Measurements from ENCODE around the gene KLKB1.
"Not testable (repeated sequence)": the region's sequence is repeated elsewhere in the genome, so short reads cannot be mapped to it uniquely, and the experiment has no call there.

KLKB1 gene

GRCh38 chr4:186227744-186228513, 622 bp downstream of the KLKB1 start:
- peak; percentile 60 for DNase-seq (ENCODE audit: low spot score)

- no peak for DNase-seq (ENCODE audit: low spot score)
These were observed 1.2 kb downstream of the KLKB1 start for GRCh38 chr4:186228514-186228894.

DNA sequence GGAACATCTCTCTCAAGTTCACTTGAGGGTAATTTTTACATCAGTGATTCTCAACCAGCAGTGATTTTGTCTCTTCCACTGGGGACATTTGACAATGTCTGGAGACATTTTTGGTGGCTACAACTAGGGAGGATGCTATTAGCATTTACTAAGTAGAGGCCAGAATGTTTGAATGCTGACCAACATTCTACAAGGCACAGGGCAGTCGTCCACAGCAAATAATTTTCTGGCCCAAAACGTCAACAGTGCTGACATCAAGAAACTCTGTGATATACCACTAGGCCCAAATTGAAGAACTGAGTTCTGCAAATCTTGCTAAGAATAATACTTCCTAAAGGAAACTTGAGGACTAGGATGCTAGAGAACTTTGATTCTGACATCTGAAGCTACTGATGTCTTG, 7.1 kb downstream of the KLKB1 start:
- DNase-seq (ENCODE audit: low spot score): no peak

- no peak for DNase-seq (ENCODE audit: low spot score)
These were observed 8.8 kb downstream of the KLKB1 start for GRCh38 chr4:186236126-186236525.

DNA sequence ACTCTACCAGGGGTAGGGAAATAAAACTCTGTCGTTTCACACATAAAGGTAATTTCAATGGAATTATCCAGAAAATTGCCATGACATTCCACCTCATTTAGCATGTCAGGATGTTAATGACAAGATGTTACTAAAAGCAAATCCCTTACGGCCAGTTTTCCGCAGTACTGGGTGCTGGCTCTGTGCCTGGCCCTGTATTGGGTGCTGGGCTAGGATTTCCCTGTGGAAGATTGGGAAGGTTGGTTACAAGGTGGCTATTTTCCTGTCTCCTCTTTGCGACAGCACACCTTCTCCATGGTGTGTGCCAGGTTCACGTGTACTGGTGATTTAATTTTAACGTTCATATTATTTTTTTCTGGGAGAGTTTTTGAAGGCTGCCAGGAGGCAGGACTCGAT, 13.1 kb downstream of the KLKB1 start:
- DNase-seq (ENCODE audit: low spot score): no peak

- no peak for DNase-seq (ENCODE audit: low spot score)
These were observed 13.7 kb downstream of the KLKB1 start for GRCh38 chr4:186240848-186241491.

DNA sequence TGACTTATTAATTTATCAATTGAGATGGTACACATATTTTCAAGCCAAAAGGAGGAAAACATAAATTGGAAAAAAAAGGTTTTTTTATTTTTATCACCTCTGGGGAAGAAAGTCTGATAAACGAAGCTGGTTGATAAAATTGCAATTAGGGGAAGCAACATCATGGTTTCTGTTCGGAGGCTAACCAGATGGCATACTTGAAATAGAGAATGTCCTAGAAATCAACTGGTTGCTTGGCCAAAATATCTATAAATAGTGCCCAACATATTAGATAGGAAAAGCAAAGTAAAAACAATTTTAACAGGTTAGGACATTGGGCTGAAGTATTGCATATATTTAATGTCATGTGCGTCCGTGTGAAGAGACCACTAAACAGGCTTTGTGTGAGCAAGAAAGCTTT, 14.3 kb downstream of the KLKB1 start:
- DNase-seq (ENCODE audit: low spot score): no peak

DNA sequence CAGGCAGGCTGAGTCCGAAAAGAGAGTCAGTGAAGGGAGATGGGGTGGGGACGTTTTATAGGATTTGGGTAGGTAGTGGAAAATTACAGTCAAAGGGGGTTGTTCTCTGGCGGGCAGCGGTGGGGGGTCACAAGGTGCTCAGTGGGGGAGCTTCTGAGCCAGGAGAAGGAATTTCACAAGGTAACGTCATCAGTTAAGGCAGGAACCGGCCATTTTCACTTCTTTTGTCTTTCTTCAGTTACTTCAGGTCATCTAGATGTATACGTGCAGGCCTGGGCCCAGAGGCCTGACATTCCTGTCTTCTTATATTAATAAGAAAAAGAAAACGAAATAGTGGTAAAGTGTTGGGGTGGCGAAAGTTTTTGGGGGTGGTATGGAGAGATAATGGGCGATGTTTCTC, 14.7 kb downstream of the KLKB1 start:
- not testable (repeated sequence) for DNase-seq (ENCODE audit: low spot score)

- no peak for DNase-seq (ENCODE audit: low spot score)
These were observed 16.0 kb downstream of the KLKB1 start for GRCh38 chr4:186243331-186243730.

- DNase-seq (ENCODE audit: low spot score): no peak
These were observed 17.5 kb downstream of the KLKB1 start for GRCh38 chr4:186244835-186245234.

DNA sequence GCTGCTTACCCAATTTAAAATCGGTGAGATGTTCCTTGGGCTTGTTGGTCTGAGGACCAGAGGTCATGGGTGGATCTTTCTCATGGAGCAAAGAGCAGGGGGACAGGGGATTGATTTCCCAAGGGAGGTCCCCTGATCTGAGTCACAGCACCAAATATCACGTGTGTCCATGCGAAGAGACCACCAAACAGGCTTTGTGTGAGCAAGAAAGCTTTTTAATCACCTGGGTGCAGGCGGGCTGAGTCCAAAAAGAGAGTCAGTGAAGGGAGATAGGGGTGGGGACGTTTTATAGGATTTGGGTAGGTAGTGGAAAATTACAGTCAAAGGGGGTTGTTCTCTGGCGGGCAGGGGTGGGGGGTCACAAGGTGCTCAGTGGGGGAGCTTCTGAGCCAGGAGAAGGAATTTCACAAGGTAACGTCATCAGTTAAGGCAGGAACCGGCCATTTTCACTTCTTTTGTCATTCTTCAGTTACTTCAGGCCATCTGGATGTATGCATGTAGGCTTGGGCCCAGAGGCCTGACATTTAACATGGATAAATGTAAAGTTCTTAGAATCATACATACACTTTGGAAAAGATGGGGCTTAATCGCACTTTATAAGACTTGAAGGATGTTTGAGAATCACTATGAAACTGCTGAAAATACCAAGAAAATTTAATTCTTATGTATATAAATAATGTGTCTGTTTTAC, 19.9 kb downstream of the KLKB1 start:
- DNase-seq (ENCODE audit: low spot score): not testable (repeated sequence)

DNA sequence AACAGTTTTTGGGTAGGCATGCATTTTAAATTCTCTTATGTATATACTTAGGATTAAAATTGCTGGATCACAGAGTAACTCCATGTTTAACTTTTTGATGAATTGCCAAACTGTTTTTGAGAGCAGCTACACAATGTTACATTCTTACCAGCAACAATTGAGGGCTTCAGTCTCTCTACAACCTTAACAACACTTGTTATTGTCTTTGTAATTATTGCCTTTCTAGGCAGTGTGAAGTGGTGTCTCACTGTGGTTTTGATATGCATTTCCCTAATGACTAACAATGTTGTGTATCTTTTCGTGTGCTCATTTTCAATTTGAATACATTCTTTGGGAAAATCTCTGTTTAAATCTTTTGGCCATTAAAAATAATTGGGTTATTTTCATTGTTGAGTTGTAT, 21.3 kb downstream of the KLKB1 start:
- DNase-seq (ENCODE audit: low spot score): no peak

- no peak for DNase-seq (ENCODE audit: low spot score)
These were observed 22.8 kb downstream of the KLKB1 start for GRCh38 chr4:186249785-186250754.

DNA sequence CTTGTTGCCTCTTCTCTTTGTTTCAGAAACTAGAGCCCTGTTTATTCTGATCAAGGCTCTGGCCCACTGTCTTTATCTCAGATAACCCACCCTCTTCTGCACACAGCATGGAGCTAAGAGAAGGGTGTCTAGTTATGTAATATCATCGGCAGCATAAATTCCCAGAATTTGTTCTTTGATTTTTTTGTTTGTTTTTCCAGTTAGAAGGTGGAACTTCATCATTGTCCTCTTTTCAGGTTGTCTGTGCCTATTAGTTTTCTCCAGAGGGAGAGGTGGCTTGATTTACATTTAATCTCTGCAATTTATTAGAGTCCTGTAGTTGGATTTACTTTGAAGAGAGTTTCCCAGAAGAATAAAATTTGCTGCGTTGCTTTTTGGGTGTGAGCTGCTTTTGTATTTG, 23.5 kb downstream of the KLKB1 start:
- DNase-seq (ENCODE audit: low spot score): no peak

DNA sequence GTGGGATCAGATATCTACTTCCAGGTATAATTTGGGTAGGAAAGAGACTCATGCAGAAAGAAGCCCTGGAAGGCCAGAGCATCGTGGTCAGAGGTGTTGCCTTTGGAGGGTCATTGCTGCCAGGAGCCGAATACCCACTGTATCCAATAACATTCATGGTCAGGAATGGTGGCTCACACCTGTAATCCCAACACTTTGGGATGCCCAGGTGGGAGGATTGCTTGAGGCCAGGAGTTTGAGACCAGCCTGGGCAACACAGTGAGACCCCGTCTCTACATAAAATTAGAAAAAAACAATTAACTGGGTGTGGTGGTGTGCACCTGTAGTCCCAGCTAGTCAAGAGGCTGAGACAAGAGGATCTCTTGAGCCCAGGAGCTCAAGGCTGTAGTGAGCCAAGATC, 27.8 kb downstream of the KLKB1 start:
- DNase-seq (ENCODE audit: low spot score): no peak

DNA sequence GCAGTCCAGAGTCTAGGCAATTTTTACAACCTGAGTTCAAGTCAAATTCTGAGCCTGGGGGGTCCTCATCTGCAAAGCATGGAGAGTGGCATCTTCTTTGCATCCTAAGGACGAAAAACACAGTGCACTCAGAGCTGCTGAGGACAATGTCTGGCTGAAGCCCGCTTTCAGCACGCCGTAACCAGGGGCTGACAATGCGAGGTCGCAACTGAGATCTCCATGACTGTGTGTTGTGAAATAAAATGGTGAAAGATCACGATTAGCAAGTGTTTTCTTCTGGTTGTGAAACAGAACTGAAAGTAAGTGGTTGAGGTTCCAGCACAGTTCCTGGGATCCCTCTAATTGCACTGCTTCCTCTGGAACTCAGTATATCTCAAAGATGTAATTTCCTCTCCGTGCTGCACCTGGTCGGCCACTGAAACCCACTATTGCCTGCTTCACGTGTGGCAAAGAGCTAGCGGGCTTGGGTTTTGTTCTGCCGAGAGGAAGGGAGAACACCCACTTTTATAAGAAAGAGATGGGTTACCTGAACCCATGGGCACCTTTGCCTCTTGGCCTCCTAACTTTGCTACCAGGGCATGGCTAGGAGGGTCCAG, 31.0 kb downstream of the KLKB1 start:
- DNase-seq (ENCODE audit: low spot score): no peak

- DNase-seq (ENCODE audit: low spot score): peak; percentile 68
These were observed 32.8 kb downstream of the KLKB1 start for GRCh38 chr4:186260117-186260503.

- DNase-seq (ENCODE audit: low spot score): peak; percentile 76
These were observed 33.5 kb downstream of the KLKB1 start for GRCh38 chr4:186260504-186261448.

GRCh38 chr4:186264660-186265059, 37.4 kb downstream of the KLKB1 start:
- no peak for DNase-seq (ENCODE audit: low spot score)

GRCh38 chr4:186265250-186265649, 37.9 kb downstream of the KLKB1 start:
- DNase-seq (ENCODE audit: low spot score): not testable (repeated sequence)

Measured in kidney tubule cell (primary cell).